HG03342 (cell line): ENCODE measurements around the gene BTBD2.
"Not testable (repeated sequence)": the region's sequence is repeated elsewhere in the genome, so short reads cannot be mapped to it uniquely, and the experiment has no call there.

Experiments
- ATAC-seq: cut with Tn5 transposase; IDR thresholded peaks from one replicate; pipeline ENCODE4 v1.9.1; 2021; ENCODE audit warnings: mild to moderate bottlenecking, moderate library complexity; ENCODE audit not compliant: unreplicated experiment

The BTBD2 gene

DNA sequence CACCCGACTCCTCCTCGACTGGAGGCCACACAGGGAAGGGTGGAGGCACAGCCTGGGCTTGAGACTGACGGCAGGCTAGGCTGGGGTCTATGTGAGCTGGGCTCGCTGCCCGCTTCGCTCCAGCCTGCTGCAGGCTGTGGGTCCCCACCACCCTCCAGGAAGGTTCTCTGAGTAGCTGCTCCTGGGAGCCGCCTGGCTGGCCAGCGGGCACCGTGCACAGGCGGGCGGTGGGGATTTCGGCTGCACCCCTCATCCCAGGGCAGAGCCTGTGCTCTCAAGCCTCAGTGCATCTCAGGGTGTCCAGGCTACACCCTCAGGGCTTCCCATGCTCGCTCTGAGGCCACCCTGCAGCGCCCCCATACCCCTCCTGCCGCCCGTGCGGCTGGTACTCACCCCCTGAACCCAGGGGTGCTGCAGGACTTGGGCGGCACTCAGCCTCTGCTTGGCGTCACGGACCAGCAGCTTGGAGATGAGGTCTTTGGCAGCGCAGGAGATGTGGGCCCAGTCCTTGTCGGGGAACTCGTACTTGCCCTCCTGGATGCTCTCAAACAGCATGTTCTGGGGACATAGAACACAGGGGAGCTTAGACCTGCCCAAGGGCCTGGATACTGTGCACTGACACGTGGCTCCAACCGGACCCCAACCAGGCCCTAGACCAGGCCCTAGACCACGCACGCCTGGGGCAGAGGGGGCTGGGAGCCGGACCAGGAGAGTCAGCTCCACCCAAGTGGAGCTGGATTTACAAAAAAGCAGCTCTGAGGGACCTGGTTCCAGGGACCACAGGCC, 25.3 kb upstream of the BTBD2 start:
- ATAC-seq: no peak

DNA sequence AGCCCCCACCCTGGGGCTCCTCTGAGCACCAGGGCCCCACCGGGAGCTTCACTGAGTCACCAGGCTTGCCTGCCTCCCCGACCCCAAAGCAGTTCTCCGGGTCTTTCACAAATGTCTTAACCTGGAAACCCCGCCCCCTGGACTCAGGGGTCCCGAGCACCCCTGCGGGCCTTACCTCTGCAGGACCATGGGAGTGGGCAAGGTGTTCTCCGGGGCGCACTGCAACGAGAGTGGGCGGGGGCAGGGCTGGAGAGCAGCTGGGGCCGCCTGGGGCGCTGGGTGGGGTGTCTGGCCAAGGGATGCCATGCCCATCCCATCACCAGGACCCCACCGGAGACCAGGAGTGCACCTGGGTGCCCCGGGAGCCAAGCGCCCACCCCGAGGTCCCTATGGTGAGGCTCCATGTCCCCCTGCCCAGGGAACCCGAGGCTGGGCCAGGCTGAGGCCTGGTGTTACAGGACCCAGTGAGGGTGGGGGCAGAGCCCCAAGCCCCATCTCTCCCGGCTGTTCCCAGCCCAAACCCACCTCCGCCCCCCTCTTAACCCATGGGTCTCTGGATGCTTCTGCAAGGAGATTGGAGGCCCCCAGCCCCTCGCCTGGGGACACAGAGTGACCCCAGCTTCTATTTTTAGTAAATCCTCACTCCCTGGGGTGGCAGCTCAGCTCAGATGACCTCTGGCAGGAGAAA, 24.6 kb upstream of the BTBD2 start:
- ATAC-seq: no peak

DNA sequence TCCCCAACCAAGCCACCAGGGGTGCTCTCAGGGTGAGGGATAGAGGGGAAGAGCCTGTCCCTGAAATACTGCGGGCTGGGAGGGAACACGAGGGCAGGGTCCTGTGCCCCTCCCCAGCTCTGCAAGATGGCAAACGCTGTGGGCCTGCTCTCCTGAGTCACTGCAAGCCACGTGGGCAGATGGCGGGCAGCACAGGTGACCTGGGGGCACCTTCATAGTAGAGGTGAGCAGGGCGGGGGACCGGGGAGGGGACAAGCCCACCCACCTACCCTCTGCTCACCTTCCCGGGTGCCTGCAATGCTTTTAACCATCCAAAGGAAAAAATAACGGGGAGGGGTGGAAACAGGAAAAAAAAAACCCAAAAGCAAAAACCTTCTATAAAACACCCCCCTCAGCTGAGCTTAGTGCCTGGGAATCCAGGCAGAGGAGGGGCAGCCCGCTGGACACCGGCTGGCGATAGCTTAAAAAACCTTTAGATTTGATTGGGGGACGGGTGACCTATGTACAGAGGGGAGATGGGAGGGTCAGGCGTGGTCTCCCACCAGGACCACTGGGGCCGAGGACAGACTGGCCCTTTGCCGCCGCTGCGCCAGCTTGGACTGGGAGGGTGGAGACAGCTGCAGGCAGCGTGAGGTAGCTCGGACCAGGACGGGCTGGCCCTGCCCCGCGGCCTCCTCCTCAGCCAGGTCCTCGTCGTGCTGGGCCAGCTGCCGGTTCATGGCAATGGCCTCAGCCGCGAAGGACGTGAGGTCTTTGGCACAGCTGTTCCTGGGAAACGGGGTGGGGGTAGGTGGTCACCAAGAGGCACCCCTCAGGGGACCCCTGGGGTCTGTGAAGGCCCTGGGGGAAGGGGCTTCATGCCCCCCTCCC, 23.8 kb upstream of the BTBD2 start:
- ATAC-seq: no peak

DNA sequence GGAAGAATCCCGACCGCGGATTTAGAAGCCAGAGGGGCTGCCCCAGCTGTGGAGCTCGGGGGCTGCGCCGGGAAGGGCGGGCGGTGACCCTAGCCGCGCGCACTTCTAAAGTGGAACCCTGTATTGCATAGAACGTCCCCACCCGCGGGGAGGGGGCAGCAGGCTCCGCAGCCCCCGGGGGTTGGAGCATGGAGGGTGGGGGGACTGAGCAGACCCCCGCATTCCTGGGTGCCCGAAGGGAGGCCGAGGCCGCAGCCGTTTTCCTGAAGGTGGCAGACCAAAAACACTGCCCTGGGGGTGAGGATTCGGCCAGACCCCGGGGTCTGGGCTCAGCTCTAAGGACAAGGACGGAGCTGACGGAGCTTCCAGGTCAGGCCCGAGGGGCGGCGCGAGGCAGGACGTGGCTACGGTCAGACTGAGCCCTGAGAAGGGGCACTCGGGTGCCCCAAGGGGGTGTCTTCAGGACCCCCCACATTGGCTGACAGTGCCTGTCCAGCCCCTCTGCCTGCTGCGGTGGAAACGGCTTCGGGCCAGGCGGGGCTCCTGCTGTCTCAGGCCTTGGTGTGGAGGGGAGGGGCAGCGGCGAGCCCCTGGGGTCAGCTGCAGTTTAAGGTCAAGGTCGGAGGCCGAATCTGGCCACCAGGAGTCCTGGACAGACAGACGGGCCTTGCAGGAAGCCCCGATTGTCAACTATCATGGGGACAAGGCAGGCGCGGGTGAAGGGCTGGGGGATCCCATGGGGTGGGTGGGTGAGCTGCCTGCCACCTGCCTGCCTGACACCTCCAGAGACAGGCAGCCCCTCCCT, 23.0 kb upstream of the BTBD2 start:
- no peak for ATAC-seq

DNA sequence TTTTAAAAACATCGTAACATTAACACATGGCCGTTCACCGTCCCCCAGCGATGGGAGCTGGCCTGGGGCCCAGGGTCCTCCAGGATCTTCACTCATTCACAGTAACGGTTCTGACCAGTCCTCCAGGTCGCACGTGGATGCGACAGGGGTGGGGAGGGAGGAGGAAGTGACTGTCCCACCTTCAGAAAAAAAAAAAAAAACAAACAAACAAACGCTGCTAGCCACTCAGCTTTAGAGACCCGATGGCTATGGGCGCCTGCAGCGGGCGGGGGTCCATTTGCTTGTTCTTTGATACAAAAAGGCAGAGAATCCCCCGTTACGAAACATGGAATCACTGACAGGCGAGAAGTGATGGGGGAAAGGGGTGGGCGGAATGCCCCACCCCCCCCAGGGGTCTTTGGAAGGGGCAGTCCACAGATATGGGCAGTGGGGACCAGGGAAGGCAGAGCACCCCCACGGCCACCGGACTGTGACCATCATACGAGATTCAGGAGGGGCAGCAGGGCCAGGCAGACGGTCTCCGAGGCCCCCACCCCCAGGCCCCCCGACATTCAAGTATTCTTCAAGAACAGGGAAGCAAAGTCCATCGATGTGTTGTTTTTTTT, 22.2 kb upstream of the BTBD2 start:
- no peak for ATAC-seq

DNA sequence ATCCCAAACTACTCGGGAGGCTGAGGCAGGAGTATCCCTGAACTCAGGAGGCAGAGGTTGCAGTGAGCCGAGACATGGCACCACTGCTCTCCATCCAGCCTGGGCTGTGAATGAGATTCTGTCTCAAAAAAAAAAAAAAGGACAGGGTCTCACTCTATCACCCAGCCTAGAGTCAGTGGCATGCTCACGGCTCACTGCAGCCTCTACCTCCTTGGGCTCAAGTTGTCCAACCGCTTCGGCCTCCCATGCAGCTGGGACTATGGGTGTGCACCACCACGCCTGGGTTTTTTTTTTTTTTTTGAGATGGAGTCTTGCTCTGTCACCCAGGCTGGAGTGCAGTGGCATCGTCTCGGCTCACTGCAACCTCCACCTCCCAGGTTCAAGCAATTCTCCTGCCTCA, 20.9 kb upstream of the BTBD2 start:
- ATAC-seq: no peak

DNA sequence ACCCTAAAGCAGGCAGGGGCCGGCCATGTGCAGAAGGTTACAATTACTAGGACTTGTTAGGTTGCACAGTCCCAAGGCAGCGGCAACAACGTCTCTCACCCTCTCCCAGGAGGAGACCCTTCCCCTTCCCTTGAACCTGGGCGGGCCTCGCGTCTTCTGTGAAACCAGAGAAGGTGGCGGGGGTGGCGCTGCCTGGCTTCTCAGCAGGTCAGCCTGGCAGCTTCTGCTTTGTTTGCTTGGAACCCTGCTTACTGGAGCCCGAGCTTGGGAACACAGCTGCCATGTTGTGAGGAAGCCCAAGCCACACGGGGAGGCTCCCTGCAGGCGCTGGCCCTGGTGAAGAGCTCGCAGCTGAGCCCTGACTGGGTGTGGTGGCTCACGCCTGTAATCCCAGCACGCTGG, 20.1 kb upstream of the BTBD2 start:
- ATAC-seq: no peak

DNA sequence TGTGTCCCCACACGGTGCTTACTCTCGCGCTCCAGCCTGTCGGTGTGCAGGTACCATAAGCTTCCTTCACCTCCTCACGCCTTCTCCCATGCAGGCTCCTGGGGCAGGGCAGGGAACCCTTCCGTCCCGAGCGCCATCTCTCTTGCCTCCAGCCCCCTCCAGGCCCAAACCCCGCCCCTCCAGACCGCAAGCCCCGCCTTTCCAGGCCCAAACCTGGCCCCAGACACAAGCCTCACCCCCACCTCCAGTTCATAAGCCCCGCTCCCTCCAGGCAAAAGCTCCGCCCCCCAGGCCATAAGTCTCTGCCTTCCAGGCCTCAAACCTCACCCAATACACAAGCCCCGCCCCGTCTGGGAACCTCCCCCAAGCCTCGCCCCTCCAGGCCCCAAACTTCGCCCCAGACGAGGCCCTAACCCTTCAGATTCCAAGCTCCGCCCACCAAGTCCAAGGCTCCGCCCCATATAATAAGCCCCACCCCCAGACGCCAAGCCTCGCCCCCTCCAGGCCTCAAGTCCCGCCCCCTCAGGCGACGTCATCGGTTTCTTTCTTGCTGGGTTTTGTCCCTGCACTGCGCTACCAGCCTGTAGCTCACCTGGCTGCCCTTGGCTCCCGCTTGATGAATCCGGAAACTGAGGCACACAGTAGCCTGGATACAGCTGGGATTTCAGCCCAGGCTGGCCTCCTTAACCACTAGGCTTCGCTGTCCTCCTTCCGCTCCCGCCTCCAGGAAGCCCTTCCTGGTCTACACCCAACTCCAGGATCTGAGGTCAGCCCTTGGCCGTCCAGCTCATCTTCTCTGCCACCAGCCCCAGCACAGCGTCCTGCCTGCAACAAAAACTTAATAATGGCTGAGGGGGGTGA, 19.4 kb upstream of the BTBD2 start:
- no peak for ATAC-seq

DNA sequence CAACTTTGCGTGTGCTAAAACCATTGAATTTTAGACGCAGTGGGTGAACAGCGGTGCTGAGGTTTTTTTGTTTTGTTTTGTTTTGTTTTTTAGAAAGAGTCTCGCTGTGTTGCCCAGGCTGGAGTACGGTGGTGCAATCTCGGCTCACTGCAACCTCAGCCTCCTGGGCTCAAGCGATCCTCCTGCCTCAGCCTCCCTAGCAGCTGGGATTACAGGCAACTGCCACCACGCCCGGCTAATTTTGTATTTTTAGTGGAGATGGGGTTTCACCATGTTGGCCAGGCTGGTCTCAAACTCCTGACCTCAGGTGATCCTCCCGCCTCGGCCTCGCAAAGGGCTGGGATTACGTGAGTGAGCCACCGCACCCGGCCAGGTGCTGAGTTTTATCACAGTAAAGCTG, 18.7 kb upstream of the BTBD2 start:
- not testable (repeated sequence) for ATAC-seq

DNA sequence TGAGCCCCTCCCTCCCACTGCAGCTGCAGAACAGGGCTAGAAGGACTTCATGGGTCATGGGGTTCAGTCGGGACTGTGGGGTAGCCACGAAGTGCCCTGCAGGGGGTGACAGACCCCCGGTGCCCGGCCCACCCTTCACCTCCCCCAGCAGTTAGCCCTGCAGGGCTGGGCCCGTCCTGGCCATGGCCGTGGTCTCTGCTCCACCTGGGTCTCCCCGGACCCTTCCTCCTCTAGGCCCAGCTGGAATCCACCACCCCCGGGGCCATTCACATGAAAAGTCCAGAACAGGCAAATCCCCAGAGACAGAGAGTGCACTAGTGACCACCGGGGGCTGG, 18.3 kb upstream of the BTBD2 start:
- ATAC-seq: no peak

DNA sequence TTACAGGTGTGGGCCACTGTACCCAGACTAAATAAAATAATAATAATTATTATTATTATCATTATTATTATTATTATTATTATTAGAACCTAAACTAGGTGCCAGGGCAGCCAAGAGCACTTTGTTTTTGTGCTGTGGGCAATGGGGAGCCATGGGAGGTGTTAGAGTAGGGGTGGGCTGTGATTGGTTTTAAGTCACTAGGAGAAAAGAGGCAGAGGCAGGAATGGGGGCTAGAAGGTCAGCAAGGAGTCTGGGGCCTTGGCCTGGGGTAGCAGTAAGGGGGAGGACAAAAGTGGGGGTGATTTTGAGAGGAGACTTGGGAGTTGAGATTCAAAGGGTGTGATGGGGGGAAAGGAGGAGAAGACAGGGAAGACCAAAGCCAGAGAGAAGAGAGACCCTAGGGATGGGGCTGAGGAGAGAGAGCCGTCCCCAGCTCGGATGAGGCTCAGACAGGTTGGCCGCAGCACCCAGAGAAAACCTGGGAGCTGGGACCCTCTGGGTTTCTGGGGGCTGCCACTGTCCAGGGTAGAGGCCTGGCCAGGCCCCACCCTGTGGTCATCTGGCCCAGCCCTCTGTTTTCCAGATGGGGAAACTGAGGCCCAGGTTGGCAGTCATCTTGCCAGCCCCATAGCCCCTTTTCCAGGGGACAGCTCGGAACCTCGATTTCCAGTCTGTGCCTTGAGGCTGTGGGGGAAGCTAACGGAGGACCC, 17.8 kb upstream of the BTBD2 start:
- ATAC-seq: no peak

DNA sequence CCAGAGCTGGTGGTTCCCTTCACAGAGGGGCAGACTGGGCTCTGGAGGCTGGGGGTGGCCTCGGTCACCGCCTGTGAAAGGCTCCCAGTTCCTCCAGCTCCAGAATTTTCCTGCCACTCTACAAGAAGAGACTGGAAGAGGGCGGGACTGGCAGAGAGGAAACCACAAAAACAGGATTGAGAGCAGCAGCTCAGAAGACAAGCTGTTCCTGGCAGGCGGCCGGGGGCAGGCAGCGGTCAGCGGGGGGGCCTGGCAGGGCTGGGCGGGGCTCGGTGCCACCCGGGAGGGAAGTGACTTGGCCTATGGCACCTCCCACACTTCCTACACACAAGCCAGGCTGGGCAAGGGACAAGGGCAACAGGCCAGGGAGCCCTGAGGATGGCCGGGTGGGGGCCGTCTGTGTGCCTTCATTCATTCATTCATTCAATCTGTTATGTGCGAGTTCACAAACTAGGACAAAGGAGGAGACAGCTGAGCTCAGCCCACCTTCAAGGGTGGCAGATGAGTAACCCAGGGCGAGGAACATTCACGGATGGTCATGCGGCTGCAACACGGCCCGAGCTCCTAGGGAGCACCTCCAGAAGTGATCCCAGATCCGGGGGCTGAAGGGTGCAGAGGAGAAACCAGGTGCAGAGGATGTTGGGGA, 16.9 kb upstream of the BTBD2 start:
- ATAC-seq: no peak

DNA sequence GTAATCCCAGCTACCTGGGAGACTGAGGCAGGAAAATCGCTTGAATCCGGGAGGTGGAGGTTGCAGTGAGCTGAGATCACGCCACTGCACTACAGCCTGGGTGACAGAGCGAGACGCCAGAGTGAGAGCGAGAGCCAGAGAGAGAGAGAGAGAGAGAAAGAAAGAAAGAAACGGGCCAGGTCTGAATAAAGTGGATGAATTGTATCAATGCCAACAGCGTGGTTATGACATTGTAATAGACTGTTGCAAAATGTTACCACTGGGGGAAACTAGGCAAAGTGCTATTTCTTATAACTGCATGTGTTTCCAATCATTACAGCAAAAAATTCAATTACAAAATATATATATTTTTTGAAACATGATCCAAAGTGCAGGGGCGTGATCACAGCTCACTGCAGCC, 11.8 kb upstream of the BTBD2 start:
- ATAC-seq: no peak

DNA sequence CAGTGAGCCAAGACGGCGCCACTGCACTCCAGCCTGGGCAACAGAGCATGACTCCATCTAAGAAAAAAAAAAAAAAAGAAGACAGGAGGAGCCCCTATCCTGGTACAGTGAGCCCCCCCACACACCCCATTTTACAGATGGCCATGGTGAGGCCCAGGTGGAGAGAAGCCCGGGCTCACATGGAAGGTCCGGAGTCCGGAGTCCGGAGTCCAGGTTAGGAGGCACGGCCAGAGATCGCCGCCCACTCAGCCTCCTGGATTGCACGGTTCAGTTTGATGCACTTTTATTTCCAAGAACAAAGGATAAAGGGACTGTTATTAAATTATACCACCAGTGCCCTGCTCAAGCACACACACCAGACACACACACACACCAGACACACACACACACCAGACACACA, 11.3 kb upstream of the BTBD2 start:
- no peak for ATAC-seq

DNA sequence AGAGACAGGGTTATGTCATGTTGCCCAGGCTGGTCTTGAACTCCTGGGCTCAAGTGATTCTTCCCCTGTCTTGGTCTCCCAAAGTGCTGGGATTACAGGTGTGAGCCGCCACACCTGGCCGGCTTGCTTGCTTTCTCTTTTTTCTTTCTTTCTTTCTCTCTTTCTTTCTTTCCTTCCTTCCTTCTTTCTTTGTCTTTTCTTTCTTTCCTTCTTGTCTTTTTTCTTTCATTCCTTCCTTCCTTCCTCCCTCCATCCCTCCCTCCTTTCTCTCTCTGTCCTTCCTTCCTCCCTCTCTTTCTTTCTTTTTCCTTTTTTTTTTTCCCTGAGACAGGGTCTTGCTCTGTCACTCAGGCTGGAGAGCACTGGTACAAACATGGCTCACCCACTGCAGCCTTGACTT, 6.8 kb upstream of the BTBD2 start:
- ATAC-seq: no peak

DNA sequence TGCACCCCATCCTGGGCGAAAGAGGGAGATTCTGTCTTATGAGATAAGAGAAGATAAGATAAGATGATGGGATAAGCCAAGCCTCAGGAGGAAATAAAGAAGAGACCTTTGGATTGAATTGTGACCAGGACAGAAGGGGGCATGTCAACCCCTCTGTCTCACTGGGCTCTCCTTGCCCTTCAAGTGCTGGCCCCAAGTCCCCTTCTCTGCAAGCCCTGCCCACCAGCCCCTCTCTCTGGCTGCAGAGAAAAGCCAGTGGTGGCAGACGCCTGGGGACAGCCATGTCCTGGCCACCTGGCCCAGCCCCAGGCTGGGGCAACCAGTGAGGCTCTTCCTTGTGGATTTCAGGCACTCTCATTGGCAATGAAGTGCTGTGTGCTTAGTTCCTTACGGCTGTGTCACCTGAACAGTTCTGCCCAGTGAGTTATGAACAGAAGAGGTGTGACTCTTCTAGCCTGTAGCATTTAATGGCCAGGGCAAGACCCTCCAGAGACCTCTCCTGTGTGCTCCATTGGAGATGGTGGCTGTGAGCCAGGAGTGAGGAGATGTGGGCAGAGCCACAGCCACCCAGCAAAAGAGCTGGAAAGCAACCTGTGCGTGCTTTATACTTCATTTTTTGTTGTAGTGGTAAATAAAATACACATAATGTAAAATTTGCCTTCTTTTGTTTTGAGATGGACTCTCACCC, 6.1 kb upstream of the BTBD2 start:
- ATAC-seq: no peak

DNA sequence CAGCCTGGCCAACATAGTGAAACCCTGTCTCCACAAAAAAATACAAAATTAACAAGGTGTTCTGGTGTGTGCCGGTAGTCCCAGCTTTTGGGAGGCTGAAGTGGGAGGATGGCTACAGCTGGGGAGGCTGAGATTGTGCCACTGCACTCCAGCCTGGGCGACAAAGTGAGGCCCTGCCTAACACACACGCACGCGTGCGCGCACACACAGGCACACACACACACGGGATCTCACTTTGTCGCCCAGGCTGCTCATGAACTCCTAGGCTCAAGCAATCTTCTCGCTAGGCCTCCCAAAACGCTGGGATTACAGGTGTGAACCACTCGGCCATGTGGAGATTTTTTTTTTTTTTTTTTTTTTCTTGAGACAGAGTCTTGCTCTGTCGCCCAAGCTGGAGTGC, 3.2 kb upstream of the BTBD2 start:
- ATAC-seq: no peak
